KG1 (cell line): Measurements from ENCODE around the gene PEF1.

Experiments used
- DNase-seq: peaks from one replicate; lab custom pipeline; 2025; lab: John Stamatoyannopoulos, UW

PEF1 gene

DNA sequence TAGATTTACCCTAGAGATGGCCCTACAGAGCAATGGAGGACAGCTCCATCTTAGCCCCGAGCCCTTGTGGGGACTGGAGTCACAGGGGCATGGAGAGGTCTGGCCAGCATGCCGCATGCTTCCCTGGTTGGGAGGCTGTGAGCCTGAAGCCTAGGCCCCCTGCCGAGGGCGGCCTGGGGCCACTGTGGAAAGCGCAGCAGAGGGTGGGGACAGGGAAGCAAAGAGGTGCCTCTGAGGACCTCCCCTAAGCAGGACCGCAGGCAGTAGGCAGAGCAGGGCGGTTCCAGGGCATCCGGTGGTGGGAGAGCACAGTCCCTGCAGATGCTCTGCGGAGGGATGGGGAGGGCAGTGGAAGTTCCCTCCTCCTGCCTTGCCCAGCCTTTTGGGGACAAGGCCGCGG lies 26.5 kb upstream of the PEF1 start:
- DNase-seq, result no peak

DNA sequence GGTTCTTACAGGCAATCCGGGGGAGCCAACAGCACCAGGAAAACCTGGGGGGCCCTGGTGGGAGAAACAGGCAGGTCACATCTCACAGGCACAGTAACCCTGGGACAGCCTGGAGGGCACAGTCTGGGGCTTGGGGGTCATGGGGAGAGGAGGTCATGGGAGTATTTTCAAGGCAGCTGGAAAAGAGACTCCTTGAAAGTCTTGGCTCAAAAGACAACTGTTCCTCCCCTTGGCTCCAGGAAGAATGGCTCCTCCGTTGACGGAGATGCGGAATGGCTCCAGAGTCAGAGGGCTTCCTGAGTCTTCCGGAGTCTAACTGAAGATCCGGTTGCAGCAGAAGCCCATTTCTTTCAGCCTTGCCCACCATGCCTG lies 25.9 kb upstream of the PEF1 start:
- no peak for DNase-seq

DNA sequence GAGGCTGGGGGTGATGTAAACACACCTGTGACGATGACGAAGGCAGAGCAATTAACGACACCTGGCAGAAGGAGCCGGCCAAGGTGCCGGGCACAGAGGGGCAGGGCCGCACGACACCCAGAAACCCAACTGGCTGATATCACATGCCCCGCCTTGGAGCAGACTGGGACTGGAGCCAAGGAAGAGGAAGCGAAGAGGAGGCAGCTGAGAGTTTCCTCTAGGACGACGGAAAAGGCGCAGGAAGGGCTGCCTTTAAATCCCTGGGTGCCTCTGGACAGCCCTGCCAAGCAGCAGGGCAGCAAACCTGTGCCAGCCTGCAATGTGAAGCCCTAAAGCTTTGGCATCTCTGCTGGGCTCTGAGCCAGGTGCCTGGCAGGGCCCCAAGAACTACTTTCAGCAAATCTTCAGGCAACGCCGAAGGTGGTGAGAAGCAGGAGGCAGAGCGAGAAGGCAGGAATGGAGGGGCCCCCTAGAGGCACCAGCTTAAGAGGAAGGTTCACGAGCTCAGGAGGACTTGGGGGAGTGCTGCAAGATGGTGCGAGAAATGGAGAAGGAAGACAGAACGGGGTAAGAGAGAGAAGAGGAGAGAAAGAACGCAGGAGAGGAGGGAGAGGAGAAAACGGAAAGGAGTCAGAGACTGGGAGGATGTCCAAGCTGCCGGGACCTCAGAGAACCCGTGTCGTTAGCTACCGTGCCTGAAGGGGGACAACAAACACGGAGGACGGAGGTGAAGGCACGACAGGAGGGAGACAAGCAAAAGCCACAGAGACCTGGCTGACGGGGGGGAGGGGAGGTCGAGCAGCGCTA lies 25.3 kb upstream of the PEF1 start:
- peak; percentile 16 for DNase-seq

DNA sequence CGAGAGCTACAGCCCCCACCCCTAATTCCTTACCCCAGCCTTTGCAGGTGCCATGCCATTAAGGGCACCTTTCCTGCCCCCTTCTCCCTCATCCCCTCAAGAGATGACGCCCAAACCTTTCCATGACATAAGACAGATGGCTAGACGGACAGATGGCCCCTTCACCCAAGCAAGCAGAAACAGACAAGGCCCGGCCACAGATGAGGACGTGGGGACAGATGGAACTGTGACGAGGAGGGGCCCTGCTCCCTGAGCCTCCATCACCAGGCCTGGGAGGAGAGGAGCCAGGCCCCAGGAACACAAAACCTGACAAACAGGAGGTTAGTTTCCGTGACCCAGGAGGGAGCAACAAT lies 24.7 kb upstream of the PEF1 start:
- DNase-seq, result no peak

DNA sequence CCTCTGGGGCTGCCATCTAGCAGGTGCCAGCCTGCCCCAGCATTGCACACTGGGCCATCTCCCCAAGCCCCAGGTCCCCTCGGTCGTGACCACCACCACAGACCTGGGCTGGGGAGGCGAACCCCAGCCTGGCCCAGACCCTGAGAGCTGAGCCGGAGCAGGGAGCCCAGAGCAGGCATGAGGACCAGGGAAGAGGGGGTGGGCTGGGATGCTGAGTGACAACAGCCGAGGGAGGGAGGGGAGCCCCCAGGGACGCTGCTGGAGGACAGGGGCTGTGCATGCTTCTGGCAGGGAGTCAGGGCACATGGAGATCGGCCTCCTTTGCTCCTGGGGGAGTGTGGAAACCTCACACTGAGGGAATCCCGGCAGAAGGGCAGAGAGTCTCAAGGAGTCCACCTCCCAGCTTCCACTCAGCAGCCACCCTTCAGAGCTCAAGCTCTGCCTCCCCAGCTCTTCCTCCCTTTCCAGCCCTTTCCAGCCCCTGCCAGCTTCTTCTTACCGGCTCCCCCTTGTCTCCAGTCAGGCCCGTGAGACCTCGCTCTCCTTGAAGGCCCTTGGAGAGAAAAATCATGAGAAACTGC lies 23.7 kb upstream of the PEF1 start:
- no peak for DNase-seq

DNA sequence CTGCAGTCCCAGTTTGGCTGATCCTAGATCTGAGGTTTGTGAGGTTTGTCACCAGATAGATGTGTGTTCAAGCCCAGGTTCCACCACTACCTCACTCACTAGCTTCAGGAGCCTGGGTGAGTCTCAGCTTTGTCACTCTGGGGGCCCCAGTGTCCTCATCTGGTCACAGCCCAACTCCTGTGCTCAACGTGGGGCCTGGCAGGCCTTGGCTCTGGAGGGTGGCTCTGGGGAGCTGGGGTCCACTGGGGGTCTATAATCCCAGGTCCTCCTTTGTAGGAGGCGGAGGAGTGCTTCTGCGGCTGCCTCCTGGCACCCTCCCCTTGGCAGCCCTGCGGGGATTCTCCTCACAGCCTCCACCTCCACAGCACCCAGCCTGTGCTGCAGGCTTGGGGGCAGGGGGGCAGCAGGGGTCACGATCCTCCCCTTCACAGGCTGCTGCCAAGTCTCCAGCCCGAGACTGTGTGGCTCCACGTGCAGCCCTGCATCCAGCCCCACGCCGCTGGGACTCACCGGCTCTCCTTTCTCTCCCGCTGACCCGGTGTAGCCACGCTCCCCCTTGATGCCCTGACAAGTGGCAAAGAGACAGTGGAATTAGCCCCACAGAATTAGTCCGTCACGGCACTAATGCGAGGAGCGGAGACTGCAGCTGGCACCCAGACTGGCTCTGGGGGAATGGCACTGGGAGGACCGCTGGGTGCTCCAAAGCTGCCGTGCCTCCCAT lies 22.5 kb upstream of the PEF1 start:
- no peak for DNase-seq

DNA sequence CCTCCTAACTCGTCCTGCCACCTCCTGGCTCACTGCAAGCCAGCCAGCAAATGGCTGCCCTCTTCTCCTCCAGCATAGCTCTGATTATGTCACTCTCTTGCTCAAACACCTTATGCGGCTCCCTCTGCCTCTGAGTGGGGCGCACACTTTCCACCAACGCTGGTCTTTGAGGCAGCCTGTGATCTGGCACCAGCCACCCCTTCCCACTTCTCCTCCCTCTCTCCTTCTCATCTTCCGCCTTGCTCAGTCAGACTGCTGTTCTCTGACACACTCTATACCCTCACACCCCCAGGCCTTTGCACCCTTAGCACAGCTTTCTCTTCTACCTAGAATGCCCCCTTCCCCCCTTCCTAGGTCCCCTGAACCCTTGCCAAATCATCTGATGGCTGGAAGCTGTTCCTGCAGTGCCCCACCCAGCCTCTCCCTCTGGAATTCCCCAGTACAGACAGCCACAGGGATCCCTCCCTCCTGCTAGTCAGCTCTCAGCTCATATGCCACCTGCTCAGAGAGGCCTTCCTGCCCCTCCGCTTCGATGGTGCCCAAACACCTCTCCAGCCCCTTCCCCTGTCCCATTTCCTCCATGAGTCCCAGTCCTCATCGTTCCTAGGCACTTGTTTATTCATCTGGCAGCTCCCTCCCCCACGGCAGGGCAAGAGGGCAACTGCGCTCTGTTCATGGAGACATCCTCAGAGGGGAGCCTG lies 21.7 kb upstream of the PEF1 start:
- no peak for DNase-seq

DNA sequence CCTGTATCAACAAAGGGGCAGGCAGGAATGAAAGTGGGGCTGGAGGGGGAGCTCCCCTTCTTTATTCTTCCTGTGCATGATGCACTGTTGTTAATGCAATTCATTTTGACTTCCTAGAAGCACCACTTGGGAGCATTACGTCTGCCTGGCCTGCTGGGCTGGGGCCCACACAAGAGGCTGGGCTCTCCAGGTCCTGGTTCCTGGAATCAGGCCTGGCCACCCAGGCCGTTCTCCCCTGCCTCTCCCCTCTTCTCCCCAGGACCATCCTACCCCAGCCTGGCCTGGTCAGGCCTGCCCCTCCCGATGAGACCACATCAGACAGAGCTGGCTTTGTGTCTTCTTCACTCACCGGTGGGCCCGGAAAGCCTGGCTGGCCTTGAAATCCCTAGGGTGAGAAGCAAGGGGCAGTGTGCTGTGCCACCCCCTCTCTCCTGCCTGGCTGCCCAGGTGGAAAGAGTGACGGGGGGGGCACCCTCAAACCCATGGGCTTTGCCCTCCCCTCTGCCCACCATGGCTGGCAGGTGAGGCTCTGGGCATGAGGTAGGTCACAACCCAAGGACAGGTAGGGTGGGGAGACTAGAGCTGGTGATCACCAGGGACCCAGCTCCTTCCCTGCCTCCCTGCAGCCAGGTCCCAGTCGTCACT lies 20.7 kb upstream of the PEF1 start:
- DNase-seq, result no peak

DNA sequence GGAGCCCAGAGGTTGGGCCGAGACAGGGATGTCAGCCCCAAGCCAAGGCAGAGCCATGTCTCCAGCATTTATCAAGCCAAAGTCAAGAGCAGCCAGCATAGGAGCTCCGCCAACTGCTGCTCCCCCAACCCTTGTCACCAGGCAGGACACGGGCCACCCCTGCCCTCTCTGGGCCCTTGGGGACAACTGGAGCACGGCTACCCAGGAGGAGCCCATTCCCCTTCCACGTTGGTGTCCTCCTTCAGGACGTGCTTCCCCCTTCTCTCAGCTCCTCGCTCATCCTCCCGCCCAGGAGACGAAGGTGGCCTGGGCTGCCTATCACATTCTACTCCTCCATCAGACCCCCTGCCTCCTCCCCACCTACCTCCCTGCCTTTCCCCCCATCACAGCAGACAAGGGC lies 19.9 kb upstream of the PEF1 start:
- DNase-seq, result no peak

DNA sequence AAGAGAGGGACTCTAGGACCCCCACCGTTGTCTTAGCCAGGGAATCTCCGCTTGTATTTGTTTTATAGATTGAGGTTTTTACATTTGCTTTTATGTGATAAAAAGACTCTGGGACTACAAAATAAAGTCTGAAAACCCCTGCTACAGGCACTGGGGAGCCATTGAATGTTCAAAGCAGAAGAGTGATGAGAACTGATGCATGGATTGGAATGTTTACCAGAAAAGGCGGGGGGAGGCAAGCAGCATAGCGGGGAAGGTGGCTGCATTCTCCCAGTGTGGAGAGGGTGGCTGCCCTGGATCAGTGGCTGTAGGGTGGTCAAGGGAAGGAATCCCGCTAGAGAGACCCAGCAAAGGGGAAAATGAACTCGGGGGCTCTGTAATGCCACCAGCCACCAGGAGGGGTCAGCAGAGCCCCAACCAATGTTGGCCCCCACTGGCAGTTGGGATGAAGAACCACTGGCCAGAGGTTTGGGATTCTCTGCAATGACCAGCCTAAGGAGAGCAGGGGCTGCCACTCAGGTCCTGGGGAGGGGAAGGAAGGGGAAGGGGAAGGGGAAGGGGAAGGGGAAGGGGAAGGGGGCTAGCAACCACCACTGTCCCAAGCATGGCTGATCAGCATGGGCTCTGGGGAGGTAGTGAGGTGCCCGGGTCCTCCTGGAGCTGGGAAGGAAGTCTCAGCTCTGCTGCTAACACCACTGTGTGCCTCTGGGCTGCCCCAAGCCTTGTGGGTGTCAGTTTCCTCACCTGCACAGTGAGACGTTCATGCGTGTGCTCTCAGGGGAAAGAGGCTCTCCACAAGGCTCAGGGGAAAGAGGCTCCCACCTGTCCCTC lies 19.2 kb upstream of the PEF1 start:
- peak; percentile 14 for DNase-seq

DNA sequence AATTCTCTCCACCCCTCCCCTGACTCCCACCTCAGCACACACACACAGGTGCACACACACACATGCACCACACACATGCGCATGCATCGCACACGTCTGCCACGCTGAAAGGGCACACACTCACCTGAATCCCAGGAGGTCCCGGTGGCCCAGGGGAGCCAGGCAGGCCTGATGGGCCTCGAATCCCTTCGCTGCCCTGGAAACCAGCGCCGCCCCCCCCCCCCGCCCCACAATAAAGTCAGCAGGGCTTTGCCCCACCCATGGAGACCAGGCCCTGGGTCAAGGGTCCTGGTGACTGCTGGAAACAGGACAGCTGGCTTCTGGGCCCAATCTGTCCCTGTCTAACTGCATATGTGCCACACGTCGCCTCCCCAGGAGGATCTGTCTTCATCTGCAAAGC lies 17.8 kb upstream of the PEF1 start:
- DNase-seq, result no peak

DNA sequence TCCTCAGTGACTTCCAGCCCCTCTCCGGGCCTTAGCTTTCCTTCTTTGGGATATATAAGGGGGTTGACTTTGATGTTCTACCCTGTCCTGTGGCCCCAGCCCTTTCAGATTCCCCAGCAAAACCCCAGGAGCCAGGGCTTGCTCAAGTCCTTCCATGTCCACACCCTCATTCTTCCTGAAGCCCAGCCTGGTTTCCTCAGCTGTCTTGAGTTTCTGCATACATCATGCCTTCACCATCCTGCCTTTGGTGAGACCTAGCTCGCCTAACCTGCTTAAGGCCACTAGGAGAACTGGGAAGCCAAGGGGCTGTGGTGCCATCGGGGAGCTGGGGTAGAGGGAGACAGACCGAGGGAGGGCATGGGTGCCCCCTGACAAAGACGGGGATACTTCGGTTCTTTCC lies 17.2 kb upstream of the PEF1 start:
- no peak for DNase-seq

DNA sequence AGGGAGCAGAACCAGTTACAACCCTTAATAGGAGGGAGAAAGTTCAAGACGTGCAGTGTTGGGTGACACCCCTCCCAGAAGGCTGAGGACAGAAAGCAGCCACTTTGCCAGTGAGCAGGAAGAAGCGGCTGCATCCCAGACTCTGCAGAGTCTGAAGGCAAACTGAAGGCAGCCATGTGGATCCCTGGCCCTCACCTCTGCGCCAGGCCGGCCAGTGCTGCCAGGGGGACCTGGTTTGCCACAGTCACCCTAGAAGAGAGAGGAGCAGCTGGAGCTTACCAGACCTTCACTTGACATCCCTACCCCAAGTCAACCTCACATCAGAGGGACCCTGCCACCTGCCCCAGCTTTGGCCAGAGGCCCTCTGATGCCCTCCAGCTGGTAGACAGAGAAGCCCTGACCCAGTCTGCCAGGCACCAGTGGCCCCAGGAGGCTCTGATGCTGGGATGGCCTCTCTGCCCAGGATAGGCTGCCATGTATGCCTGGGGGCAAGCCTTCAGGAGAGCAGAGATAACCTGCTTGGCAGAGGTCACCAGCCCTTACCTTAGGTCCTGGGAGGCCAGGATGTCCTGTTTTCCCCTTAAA lies 16.3 kb upstream of the PEF1 start:
- no peak for DNase-seq

DNA sequence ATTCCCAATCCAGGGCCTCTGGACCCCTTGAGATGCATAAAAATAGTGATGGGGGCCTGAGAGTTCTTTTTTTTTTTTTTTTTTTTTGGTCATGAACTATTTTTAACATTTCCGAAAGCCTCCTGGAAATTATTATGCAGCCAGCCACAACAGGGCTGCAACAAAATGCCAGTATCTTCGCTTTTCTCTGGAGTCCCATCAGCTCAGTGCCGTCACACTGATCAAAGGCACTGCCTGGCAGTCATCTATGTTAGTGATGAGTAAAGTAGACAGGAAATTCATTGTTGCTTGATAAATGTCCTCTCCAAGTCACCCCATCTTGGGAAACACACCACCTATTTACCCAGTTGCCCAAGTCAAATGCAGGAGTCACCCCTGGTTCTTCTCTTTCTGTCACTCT lies 15.2 kb upstream of the PEF1 start:
- DNase-seq, result no peak

DNA sequence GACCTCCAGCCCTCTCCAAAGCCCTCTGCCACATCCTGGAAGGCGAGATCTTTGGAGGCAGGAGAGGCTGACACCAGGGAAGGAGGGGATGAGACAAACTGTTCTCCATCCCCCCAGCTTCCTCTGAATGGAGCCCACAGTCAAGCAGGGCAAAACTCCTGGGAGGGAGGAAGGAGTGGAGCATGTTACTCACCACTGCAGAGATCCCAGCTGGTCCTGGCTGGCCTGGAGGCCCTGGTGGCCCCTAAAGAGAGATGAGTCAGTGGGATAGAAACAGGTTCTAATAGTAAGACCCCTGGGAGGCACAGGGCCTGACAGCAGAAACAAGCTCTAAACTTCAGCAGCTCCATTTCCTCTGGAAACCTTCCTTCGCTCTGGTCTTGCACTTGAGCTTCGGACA lies 14.0 kb upstream of the PEF1 start:
- no peak for DNase-seq

DNA sequence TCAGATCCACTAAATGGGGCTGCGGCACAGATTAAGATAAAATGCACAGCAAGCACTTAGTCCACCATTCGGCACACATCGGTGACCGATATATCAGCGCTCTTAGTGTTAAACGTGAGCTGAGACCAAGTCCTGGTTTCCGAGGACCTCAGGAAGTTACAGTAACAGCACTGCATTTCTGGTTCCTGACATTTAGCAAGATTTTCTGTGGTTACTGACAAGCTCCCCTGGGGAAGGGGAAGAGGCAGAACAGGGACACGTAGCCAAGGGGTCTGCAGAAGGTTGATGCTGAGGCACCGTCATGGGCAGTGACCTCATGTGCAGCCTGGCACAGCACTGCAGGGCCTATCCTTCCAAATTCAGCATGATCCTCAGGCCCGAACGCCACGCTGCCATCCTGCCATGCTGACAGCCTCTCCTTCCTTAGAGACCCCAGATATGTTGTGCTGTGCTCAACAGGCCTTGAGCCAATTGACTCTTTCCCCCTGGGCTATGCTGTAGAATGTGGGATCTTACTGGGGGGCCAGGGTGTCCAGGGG lies 13.4 kb upstream of the PEF1 start:
- no peak for DNase-seq

DNA sequence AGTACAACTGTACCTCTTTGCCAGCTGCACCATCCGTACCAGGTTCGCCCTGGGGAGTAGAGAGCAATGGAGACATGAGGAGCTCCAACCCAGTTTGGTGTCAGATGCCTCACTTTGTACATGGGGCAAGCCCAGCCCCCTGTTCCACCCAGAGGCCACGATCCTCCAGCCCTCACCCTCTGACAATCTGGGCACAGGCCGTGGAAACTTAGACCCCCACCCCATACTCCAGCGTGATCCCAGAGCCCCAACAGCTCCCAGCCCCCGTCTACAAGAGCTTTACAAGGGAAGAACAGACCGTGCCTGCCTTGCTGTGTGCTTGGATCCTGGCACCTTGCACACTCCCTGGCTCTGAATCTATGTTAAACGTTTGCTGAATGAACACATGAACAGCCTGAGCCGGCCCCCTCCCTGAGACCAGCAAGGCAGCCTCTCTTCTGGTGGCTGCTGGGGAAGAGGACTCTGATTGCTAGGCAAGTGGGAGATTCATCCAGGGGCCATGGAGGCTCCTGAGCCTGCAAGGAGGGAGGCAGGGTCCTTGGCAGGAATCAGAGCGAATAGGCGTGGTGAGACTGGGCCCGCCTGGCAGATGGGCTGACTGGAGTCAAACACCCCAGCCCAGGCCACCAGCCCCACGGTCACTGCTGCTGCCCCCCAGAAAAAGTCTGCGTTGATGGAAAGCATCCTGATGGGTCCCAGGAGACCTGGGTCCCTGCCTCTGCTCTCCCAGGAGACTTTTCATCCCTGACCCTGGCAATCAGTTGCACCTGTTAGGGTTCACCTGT lies 12.5 kb upstream of the PEF1 start:
- DNase-seq, result no peak

DNA sequence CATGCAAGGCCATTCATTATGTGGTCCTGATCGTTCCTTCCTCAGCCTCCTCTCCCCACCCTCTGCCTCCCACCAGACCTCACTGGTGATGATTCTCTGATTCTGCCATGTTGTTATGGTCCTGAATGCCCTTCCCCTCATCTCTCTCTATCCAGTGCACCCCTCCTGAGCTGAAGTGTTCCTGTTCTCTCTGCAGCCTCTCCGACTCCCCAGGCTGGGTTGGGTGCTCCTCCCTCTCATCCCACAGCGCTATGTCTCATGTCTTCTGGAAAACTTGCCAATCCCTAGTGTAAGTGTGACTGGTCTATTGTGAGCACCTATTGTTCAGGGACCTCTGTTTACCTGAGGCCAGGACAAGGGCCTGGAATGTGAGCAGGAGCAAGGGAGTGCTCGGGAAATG lies 11.1 kb upstream of the PEF1 start:
- no peak for DNase-seq

DNA sequence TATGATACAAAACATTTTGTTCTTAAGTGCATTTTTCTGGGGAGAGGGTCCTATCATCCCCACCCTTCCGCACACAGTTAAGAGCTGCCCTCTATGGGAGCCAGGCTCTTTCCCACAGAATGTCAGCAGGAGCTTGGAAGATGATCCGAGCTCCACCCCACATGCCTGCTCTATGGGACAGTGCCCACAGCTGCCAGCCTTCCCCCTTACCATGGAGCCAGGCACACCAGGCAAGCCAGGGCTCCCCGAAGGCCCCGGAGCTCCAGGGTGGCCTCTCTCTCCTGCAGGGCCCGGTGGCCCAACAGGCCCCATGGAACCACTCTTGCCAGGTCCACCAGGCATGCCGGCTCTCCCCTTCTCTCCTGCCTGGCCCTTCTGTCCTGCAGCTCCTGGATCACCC lies 10.4 kb upstream of the PEF1 start:
- no peak for DNase-seq

DNA sequence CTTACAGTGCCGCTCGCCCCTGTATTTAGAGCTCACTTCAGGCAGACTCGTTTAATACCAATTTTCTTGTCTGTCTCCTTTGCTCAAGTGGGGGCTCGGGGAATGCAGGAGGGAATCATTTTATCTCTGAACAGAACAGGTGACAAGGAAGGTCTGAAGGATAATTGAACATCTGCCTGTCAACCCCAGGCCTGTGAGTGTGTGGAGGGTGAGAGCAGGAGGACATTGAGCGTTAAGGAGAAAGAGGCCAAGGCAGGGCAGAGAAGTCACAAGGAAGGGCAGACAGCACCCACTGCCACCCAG lies 9.7 kb upstream of the PEF1 start:
- no peak for DNase-seq
